Measurements from ENCODE around the gene CD151. TPM values are rescaled to one million over a fixed set of nuclear protein-coding genes. Genes with fewer than 3 reads are reported as not detected.

CD151 gene
- polyA plus RNA-seq, 1 of the 3 experiments (the other 2 are of a cell fraction), result 922 TPM

GRCh38 chr11:869399-870126 lies 36.8 kb downstream of the CD151 start:
- Histone ChIP-seq H3K4me2 (no peak overlapping the region), H3K9ac (no peak overlapping the region), H3K27me3 (ENCODE audit: insufficient read depth) (no peaks in the 10 kb centered on the region), H3K9me3 (no peaks in the 10 kb centered on the region), H3K79me2 (ENCODE audit: insufficient read depth) (no peaks in the 10 kb centered on the region), H3K4me1 (ENCODE audit: control insufficient read depth in 1 of 2, insufficient read depth in 2 of 2, low read depth in 1 of 2, low read length in 1 of 2) (peaks cover 0 to 2% of the 10 kb centered on the region in 2 experiments; a peak in 1 of 4 replicates), H3K27ac (ENCODE audit: low read depth in 2 of 2, low read length in 1 of 2) (no peak overlapping the region), H4K20me1 (ENCODE audit: insufficient read depth) (peaks cover 10% of the 10 kb centered on the region; the same call in 1 of the 2 replicates), H3K4me3 (ENCODE audit: low read depth in 2 of 2, low read length in 1 of 2) (no peak overlapping the region), H3K9me2 (no peaks in the 10 kb centered on the region), H3K36me3 (replicated peaks in 1 of 2; ENCODE audit: control insufficient read depth in 1 of 2, insufficient read depth in 2 of 2, low read length in 1 of 2) (peaks cover 0 to 16% of the 10 kb centered on the region in 2 experiments), H3F3A (replicated peaks; ENCODE audit: insufficient read depth) (peaks cover 3% of the 10 kb centered on the region), H2AFZ (ENCODE audit: low read depth) (no peak overlapping the region)
- CTCF ChIA-PET, result interaction anchor here (0.7 to 1.2 kb wide), 3 partner anchors 10 to 22 kb away, joined by 3 read pairs; no protein-coding TSS in a partner anchor
- 100% methylated on average over 1 of the region's 25 CpGs for WGBS (ENCODE audit: low lambda C conversion rate)
- TF ChIP-seq NRF1 (IDR thresholded peaks at IDR 0.05; ENCODE audit: low read depth, low read length), result no peak
- TF ChIP-seq SMC3 (IDR thresholded peaks at IDR 0.05; ENCODE audit: low read depth, low read length), result no peak
- TF ChIP-seq CHD2 (IDR thresholded peaks at IDR 0.05; ENCODE audit: low read length, partially characterized antibody), result no peak
- TF ChIP-seq MEF2A (IDR thresholded peaks at IDR 0.05; ENCODE audit: borderline replicate concordance, low read depth), result no peak
- TF ChIP-seq RCOR1 (IDR thresholded peaks at IDR 0.05; ENCODE audit: low read length), result no peak
- POLR2A ChIA-PET, result no interaction called here
- DNase-seq, result no peak

- Histone ChIP-seq H3K36me3 (replicated peaks in 1 of 2; ENCODE audit: control insufficient read depth in 1 of 2, insufficient read depth in 2 of 2, low read length in 1 of 2) (peaks cover 0 to 13% of the 10 kb centered on the region in 2 experiments), H3K4me2 (no peak overlapping the region), H3K9ac (no peak overlapping the region), H3K27ac (ENCODE audit: low read depth in 2 of 2, low read length in 1 of 2) (no peak overlapping the region), H3K9me3 (no peaks in the 10 kb centered on the region), H3K27me3 (ENCODE audit: insufficient read depth) (no peaks in the 10 kb centered on the region), H3K79me2 (ENCODE audit: insufficient read depth) (no peaks in the 10 kb centered on the region), H3F3A (replicated peaks; ENCODE audit: insufficient read depth) (peaks cover 3% of the 10 kb centered on the region), H3K4me1 (ENCODE audit: control insufficient read depth in 1 of 2, insufficient read depth in 2 of 2, low read depth in 1 of 2, low read length in 1 of 2) (peaks cover 0 to 2% of the 10 kb centered on the region in 2 experiments; a peak in 1 of 4 replicates), H3K9me2 (no peaks in the 10 kb centered on the region), H3K4me3 (ENCODE audit: low read depth in 2 of 2, low read length in 1 of 2) (no peak overlapping the region), H2AFZ (ENCODE audit: low read depth) (no peak overlapping the region), H4K20me1 (ENCODE audit: insufficient read depth) (peaks cover 10% of the 10 kb centered on the region; the same call in 1 of the 2 replicates)
- peak; percentile 71 for DNase-seq
- CTCF ChIA-PET, result interaction anchor here (0.7 to 1.2 kb wide), 4 partner anchors 11 to 28 kb away, joined by 3 read pairs; no protein-coding TSS in a partner anchor
- WGBS (ENCODE audit: low lambda C conversion rate), result no CpG with 5 or more reads among the region's 8 CpGs
- POLR2A ChIA-PET, result interaction anchor here (1.4 kb wide), 1 partner anchor 11 kb away, joined by 4 read pairs; no protein-coding TSS in a partner anchor
- TF ChIP-seq SMC3 (IDR thresholded peaks at IDR 0.05; ENCODE audit: low read depth, low read length) (no peak), CTCF (IDR thresholded peaks at IDR 0.05) (peak; percentile 32), MEF2A (IDR thresholded peaks at IDR 0.05; ENCODE audit: borderline replicate concordance, low read depth) (no peak)
Measured at GRCh38 chr11:870127-870413, 37.3 kb downstream of the CD151 start.

DNA sequence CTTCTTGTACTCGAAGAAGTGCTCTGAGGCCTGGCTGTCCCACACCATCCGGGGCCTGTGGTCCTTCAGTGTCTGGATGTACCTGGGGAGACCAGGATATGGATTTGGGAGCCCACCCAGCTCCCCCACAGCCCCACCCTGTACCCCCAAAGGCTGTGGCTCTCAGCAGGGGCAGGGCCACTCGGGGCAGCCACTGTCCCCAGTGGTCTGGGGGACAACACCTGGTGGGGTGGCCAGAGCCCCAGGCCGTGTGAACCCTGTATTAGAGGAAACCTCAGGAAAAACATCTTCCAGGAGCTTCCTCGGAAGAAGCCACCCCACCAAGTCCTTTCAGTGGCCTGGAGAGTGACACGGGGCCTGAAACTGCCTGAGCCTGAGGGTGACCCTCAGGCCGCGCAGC lies 37.7 kb downstream of the CD151 start:
- Histone ChIP-seq H3K9me2 (no peaks in the 10 kb centered on the region), H3K4me1 (ENCODE audit: control insufficient read depth in 1 of 2, insufficient read depth in 2 of 2, low read depth in 1 of 2, low read length in 1 of 2) (peaks cover 0 to 2% of the 10 kb centered on the region in 2 experiments; a peak in 1 of 4 replicates), H3F3A (replicated peaks; ENCODE audit: insufficient read depth) (peaks cover 3% of the 10 kb centered on the region), H3K27me3 (ENCODE audit: insufficient read depth) (no peaks in the 10 kb centered on the region), H3K4me2 (no peak overlapping the region), H3K36me3 (replicated peaks in 1 of 2; ENCODE audit: control insufficient read depth in 1 of 2, insufficient read depth in 2 of 2, low read length in 1 of 2) (peaks cover 0 to 11% of the 10 kb centered on the region in 2 experiments), H3K4me3 (ENCODE audit: low read depth in 2 of 2, low read length in 1 of 2) (no peak overlapping the region), H3K27ac (ENCODE audit: low read depth in 2 of 2, low read length in 1 of 2) (no peak overlapping the region), H2AFZ (ENCODE audit: low read depth) (no peak overlapping the region), H3K79me2 (ENCODE audit: insufficient read depth) (no peaks in the 10 kb centered on the region), H3K9me3 (no peaks in the 10 kb centered on the region), H3K9ac (no peak overlapping the region), H4K20me1 (ENCODE audit: insufficient read depth) (peaks cover 10% of the 10 kb centered on the region; the same call in 1 of the 2 replicates)
- ChIA-PET CTCF (interaction anchor here (0.7 to 1.2 kb wide), 4 partner anchors 11 to 27 kb away, joined by 3 read pairs; no protein-coding TSS in a partner anchor), POLR2A (interaction anchor here (1.4 kb wide), 1 partner anchor 11 kb away, joined by 4 read pairs; no protein-coding TSS in a partner anchor)
- TF ChIP-seq EZH2phosphoT487 (IDR thresholded peaks at IDR 0.05; ENCODE audit: borderline replicate concordance, low read depth), result no peak
- no peak for DNase-seq
- no CpG with 5 or more reads among the region's 8 CpGs for WGBS (ENCODE audit: low lambda C conversion rate)

Measured in SK-N-SH (cell line).